ENCODE results near the gene ACVR1. TPM values are rescaled to one million over a fixed set of nuclear protein-coding genes. Genes with fewer than 3 reads are reported as not detected.
"Not testable (repeated sequence)": the region's sequence is repeated elsewhere in the genome, so short reads cannot be mapped to it uniquely, and the experiment has no call there.

ACVR1 gene
- total RNA-seq, 2 experiments from 2014 or later = 18.7 to 19.4 TPM

DNA sequence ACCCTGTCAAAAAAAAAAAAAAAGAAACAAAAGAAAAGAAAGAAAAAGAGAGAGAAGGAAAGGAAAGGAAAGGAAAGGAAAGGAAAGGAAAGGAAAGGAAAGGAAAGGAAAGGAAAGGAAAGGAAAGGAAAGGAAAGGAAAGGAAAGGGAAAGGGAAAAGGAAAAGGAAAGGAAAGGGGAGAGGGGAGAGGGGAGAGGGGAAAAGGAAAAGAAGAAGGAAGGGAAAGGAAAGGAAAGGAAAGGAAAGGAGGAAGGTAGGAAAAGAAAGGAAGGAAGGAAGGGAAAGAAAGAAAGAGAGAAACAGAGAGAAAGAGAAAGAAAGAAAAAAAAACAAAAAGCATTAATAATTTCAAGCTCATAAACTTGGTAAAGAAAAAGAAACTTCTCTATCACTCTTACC, 49.5 kb downstream of the ACVR1 start:
- CTCF ChIA-PET; H3K27ac Mint-ChIP-seq; ATAC-seq; H3K4me3 Mint-ChIP-seq; H3K27me3 Mint-ChIP-seq; DNase-seq; H3K9me3 Mint-ChIP-seq (ENCODE audit: low read depth): not testable (repeated sequence)
- Mint-ChIP-seq H3K36me3 (peaks cover 26% of the 10 kb centered on the region), H3K4me1 (peaks cover 10% of the 10 kb centered on the region)

GRCh38 chr2:157825885-157826284, 50.2 kb downstream of the ACVR1 start:
- CTCF ChIA-PET = no interaction called here
- DNase-seq = no peak
- H3K4me1 Mint-ChIP-seq = peaks cover 6% of the 10 kb centered on the region
- no peak overlapping the region for H3K4me3 Mint-ChIP-seq
- H3K36me3 Mint-ChIP-seq = peaks cover 26% of the 10 kb centered on the region
- H3K27ac Mint-ChIP-seq = peak overlapping the region; percentile 10
- no peaks in the 10 kb centered on the region for H3K27me3 Mint-ChIP-seq
- no peak for ATAC-seq
- peaks cover 3% of the 10 kb centered on the region for H3K9me3 Mint-ChIP-seq (ENCODE audit: low read depth)

- DNase-seq (no peak), ATAC-seq (no peak)
- Mint-ChIP-seq H3K27me3 (no peaks in the 10 kb centered on the region), H3K4me3 (no peak overlapping the region), H3K4me1 (peaks cover 6% of the 10 kb centered on the region), H3K27ac (no peak overlapping the region), H3K9me3 (ENCODE audit: low read depth) (no peaks in the 10 kb centered on the region), H3K36me3 (peaks cover 25% of the 10 kb centered on the region)
- CTCF ChIA-PET = no interaction called here
Observed at GRCh38 chr2:157822993-157823392, 53.1 kb downstream of the ACVR1 start.

DNA sequence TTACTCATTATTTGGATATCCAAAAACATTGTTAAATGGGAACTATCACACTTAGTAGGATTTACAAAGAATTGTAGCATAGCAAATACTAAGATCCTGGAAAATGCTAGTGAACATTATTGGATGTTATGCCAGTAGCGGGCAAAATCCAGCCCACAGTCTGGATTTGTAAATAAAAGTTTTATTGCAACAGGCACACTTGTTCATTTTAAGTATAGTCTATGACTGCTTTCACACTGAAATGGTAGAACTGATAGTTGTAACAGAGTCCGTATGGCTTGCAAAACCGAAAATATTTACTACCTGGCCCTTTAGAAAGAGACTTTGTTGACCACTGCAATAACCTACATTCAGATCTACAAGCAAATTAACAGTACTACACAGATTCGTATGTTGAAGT, 53.6 kb downstream of the ACVR1 start:
- DNase-seq = no peak
- ATAC-seq = no peak
- no peak overlapping the region for H3K27ac Mint-ChIP-seq
- H3K9me3 Mint-ChIP-seq (ENCODE audit: low read depth) = no peaks in the 10 kb centered on the region
- peaks cover 6% of the 10 kb centered on the region for H3K4me1 Mint-ChIP-seq
- H3K4me3 Mint-ChIP-seq = no peak overlapping the region
- H3K36me3 Mint-ChIP-seq = peaks cover 25% of the 10 kb centered on the region
- H3K27me3 Mint-ChIP-seq = no peaks in the 10 kb centered on the region
- CTCF ChIA-PET = no interaction called here

GRCh38 chr2:157821519-157822131, 54.5 kb downstream of the ACVR1 start:
- peaks cover 32% of the 10 kb centered on the region for H3K36me3 Mint-ChIP-seq
- ATAC-seq (no peak), DNase-seq (no peak)
- H3K9me3 Mint-ChIP-seq (ENCODE audit: low read depth) = no peaks in the 10 kb centered on the region
- CTCF ChIA-PET = interaction anchor here (0.6 kb wide), 1 partner anchor 12 kb away, joined by 3 read pairs; no protein-coding TSS in a partner anchor
- peaks cover 6% of the 10 kb centered on the region for H3K4me1 Mint-ChIP-seq
- no peaks in the 10 kb centered on the region for H3K27me3 Mint-ChIP-seq
- H3K27ac Mint-ChIP-seq = no peak overlapping the region
- H3K4me3 Mint-ChIP-seq = no peak overlapping the region

DNA sequence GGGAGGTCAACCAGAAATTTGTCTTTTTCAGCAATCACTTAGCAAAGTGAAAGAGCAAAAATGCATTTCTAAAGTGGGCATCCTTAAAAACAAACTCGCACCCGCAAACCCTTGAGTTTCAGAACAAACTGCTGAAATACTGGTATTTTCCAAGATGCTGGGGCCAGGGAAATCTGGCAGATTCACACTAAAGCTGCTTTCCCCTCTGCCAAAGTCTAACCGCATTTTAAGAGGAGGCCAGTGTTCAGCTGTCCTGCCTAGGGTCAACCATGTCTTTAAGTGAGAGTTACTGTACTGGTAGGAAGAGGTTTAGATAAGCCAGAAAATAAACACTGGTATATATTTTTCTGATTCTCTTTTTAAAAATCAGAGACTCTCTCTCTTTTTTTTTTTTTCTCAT, 55.9 kb downstream of the ACVR1 start:
- H3K27ac Mint-ChIP-seq = no peak overlapping the region
- no peak for DNase-seq
- H3K4me3 Mint-ChIP-seq = no peak overlapping the region
- ATAC-seq = no peak
- CTCF ChIA-PET = no interaction called here
- H3K9me3 Mint-ChIP-seq (ENCODE audit: low read depth) = no peaks in the 10 kb centered on the region
- peaks cover 32% of the 10 kb centered on the region for H3K36me3 Mint-ChIP-seq
- no peaks in the 10 kb centered on the region for H3K27me3 Mint-ChIP-seq
- peaks cover 6% of the 10 kb centered on the region for H3K4me1 Mint-ChIP-seq

DNA sequence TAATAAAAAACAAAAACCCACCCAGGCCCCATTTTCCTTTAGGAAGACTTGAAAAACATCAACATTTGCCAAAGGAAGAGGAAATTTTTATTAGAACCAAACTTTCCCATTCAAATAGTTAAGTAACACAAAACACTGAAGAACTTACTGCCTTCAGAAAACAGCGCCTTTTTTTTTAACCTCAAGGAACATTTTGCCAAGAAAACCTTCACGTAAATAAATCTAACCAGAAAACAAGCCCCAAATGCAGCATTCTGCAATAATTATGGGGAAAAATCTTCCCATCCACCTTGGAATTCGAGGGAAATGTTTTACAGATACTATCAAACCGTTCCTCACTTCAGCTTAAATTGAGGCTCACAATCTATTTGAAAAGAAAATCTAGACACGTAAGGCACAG, 56.4 kb downstream of the ACVR1 start:
- CTCF ChIA-PET = no interaction called here
- no peak overlapping the region for H3K4me3 Mint-ChIP-seq
- ATAC-seq = no peak
- no peak overlapping the region for H3K27ac Mint-ChIP-seq
- peaks cover 28% of the 10 kb centered on the region for H3K36me3 Mint-ChIP-seq
- H3K4me1 Mint-ChIP-seq = peaks cover 6% of the 10 kb centered on the region
- H3K9me3 Mint-ChIP-seq (ENCODE audit: low read depth) = no peaks in the 10 kb centered on the region
- no peak for DNase-seq
- H3K27me3 Mint-ChIP-seq = no peaks in the 10 kb centered on the region

DNA sequence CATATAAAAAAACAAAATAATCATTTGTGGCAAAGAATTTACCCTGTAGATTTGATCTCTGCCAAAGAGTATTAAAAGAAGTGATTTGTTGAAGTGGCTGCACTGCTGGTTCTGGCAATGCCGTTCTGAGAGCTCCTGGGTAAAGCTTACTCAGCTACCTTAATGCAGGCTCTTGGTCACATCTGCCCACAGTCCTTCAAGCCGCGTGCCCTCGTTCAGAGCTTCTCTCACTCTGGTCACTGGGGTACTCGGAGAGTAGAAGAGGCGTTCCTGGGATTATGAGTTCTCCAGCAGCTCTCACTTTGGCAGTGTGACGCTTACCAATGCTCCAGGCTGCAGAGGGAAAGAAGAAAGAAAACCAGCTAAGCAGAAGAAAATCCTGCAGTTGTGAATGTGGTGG, 57.9 kb downstream of the ACVR1 start:
- Mint-ChIP-seq H3K4me1 (peaks cover 3% of the 10 kb centered on the region), H3K27ac (no peak overlapping the region), H3K27me3 (no peaks in the 10 kb centered on the region), H3K4me3 (no peak overlapping the region), H3K9me3 (ENCODE audit: low read depth) (no peaks in the 10 kb centered on the region), H3K36me3 (peaks cover 30% of the 10 kb centered on the region)
- CTCF ChIA-PET = no interaction called here
- ATAC-seq = no peak
- no peak for DNase-seq

DNA sequence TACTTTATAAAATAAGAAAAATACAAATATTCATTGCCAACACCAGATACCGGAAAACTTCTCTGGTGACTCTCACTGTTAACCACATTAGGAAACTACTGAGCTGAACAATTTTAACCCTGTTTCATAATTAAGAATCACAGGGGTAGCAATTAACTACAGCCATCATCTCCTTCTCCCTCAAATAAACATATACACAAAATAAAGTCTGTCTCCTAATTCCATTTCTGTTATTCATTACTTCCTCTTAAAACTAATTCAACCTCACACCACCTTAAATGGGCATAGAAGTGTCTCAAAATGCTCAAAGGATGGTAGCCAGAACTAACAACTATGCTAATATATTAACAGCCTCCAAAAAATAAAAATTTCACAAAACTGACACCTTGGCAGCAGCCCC, 60.7 kb downstream of the ACVR1 start:
- no peaks in the 10 kb centered on the region for H3K27me3 Mint-ChIP-seq
- peaks cover 8% of the 10 kb centered on the region for H3K4me1 Mint-ChIP-seq
- CTCF ChIA-PET = no interaction called here
- no peak overlapping the region for H3K4me3 Mint-ChIP-seq
- H3K27ac Mint-ChIP-seq = no peak overlapping the region
- peaks cover 33% of the 10 kb centered on the region for H3K36me3 Mint-ChIP-seq
- ATAC-seq = no peak
- DNase-seq = no peak
- H3K9me3 Mint-ChIP-seq (ENCODE audit: low read depth) = no peaks in the 10 kb centered on the region

DNA sequence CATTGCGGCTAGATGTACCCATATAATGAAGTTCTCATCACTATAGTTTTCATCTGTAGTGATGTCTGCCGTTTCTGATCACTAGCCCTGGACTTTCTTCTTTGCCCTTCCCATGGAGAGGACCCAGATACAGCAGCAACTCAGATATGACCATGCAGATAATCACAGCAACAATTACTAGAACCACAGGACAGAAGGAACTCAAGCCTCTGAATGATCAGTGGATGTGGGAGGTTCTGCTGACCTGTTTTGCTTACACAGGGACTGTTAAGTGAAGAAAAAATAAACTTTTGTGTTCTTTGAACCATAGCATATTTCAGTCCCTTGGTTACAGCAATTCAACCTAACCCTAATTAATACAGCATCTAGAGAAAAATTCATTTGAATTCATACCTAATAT, 62.7 kb downstream of the ACVR1 start:
- DNase-seq = no peak
- ATAC-seq = no peak
- H3K9me3 Mint-ChIP-seq (ENCODE audit: low read depth) = no peaks in the 10 kb centered on the region
- peaks cover 10% of the 10 kb centered on the region for H3K4me1 Mint-ChIP-seq
- peaks cover 31% of the 10 kb centered on the region for H3K36me3 Mint-ChIP-seq
- H3K27ac Mint-ChIP-seq = no peak overlapping the region
- CTCF ChIA-PET = no interaction called here
- H3K4me3 Mint-ChIP-seq = no peak overlapping the region
- no peaks in the 10 kb centered on the region for H3K27me3 Mint-ChIP-seq

DNA sequence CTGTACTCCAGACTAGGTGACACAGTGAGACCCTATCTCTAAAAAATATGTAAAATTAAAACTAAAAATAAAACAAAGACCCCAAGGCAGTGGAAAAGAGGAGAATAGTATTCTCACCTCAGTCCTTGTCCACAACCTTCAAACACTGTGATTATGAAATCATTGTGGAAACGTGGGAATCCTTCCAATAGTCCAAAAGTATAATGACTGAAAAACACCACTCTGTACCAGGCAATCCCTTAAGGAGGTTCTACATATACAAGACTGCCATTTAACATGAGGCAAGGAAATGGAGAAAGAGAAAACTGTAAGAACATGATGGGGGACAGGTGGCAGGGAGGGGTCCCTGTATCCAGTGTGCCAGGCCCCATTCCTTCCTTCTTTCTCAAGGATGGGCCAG, 66.1 kb downstream of the ACVR1 start:
- H3K27me3 Mint-ChIP-seq = no peaks in the 10 kb centered on the region
- CTCF ChIA-PET = no interaction called here
- no peak overlapping the region for H3K4me3 Mint-ChIP-seq
- no peaks in the 10 kb centered on the region for H3K9me3 Mint-ChIP-seq (ENCODE audit: low read depth)
- DNase-seq (no peak), ATAC-seq (no peak)
- H3K36me3 Mint-ChIP-seq = peaks cover 23% of the 10 kb centered on the region
- no peak overlapping the region for H3K27ac Mint-ChIP-seq
- peaks cover 18% of the 10 kb centered on the region for H3K4me1 Mint-ChIP-seq

DNA sequence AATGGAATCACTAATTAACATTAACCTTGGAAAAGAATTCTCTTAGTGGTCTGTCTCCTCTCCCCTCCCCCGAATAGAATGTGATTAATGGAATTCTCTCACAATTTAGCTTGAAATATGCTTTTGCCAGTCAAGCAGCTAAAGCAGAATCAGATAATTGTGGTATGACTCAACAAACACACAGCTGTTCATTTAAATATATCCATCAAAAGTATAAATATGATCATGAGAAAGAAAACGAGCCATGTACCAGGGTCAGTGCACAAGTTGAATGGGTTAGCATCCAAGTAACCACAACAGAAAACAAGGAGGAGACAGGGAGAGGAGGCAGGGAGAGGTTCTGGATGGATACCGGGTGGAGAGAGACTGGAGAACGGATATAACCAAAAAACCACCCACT, 66.9 kb downstream of the ACVR1 start:
- no peak overlapping the region for H3K4me3 Mint-ChIP-seq
- H3K27me3 Mint-ChIP-seq = no peaks in the 10 kb centered on the region
- CTCF ChIA-PET = no interaction called here
- H3K4me1 Mint-ChIP-seq = peaks cover 18% of the 10 kb centered on the region
- no peak overlapping the region for H3K27ac Mint-ChIP-seq
- H3K9me3 Mint-ChIP-seq (ENCODE audit: low read depth) = no peaks in the 10 kb centered on the region
- peaks cover 22% of the 10 kb centered on the region for H3K36me3 Mint-ChIP-seq
- DNase-seq (no peak), ATAC-seq (no peak)

GRCh38 chr2:157808421-157808820, 67.7 kb downstream of the ACVR1 start:
- CTCF ChIA-PET = no interaction called here
- H3K27me3 Mint-ChIP-seq = no peaks in the 10 kb centered on the region
- no peak overlapping the region for H3K27ac Mint-ChIP-seq

GRCh38 chr2:157806426-157807077, 69.6 kb downstream of the ACVR1 start:
- DNase-seq (no peak), ATAC-seq (no peak)
- H3K27me3 Mint-ChIP-seq = no peaks in the 10 kb centered on the region
- H3K36me3 Mint-ChIP-seq = peaks cover 22% of the 10 kb centered on the region
- H3K27ac Mint-ChIP-seq = no peak overlapping the region
- no peak overlapping the region for H3K4me3 Mint-ChIP-seq
- peaks cover 15% of the 10 kb centered on the region for H3K4me1 Mint-ChIP-seq
- CTCF ChIA-PET = no interaction called here
- H3K9me3 Mint-ChIP-seq (ENCODE audit: low read depth) = no peaks in the 10 kb centered on the region

More at GRCh38 chr2:157808421-157808820, 67.7 kb downstream of the ACVR1 start:
- H3K4me3 Mint-ChIP-seq = no peak overlapping the region
- H3K36me3 Mint-ChIP-seq = peaks cover 22% of the 10 kb centered on the region
- H3K4me1 Mint-ChIP-seq = peaks cover 18% of the 10 kb centered on the region
- no peak for DNase-seq
- H3K9me3 Mint-ChIP-seq (ENCODE audit: low read depth) = no peaks in the 10 kb centered on the region
- no peak for ATAC-seq
